OCI-LY7 (cell line): Measurements from ENCODE around the gene FOXN4.

ENCODE experiments used
- CTCF ChIP-seq: fragments of 200-600 bp; sonication (generic); conservative IDR thresholded peaks from 2 replicates; pipeline ENCODE4 v1.5.1; 2014; ENCODE audit warnings: mild to moderate bottlenecking, antibody characterized with exemption, low read length, moderate library complexity, mixed read lengths
- EZH2phosphoT487 ChIP-seq: fragments of 200-600 bp; sonication (generic); IDR thresholded peaks from 2 replicates; pipeline ENCODE4 v1.6.1; 2018; ENCODE audit warnings: low read depth, borderline replicate concordance, mild to moderate bottlenecking, mixed run types, antibody characterized with exemption, low read length, moderate library complexity, mixed read lengths

GRCh38 chr12:109239179-109239578 is 69.9 kb downstream of the FOXN4 start:
- TF ChIP-seq CTCF (no peak), EZH2phosphoT487 (no peak)
